ENCODE measurements around the gene ARHGAP29. TPM values are rescaled to one million over a fixed set of nuclear protein-coding genes. Genes with fewer than 3 reads are reported as not detected.
A peak's percentile ranks its signal among the peaks of the same experiment; 100 is the strongest.

Gene ARHGAP29
- total and polyA plus RNA-seq, 2 of the 8 experiments (the other 6 are each of a cell fraction or from before 2014, with no cell fraction given), result 0.57 to 3.2 TPM

- Histone ChIP-seq H2BK20ac (ENCODE audit: low read length) (no peak overlapping the region), H3K4me1 (replicated peaks in 1 of 4; ENCODE audit: control insufficient read depth in 3 of 4, insufficient read depth in 4 of 4, low read length in 3 of 4) (peaks cover 0 to 7% (median 3%) of the 10 kb centered on the region in 4 experiments; a peak in 2 of 7 replicates), H3K79me1 (ENCODE audit: low read depth, low read length) (no peaks in the 10 kb centered on the region), H3K27me3 (replicated peaks in 1 of 4; ENCODE audit: control insufficient read depth in 3 of 4, extremely low read depth in 1 of 4, insufficient read depth in 3 of 4, low read length in 3 of 4) (no peaks in the 10 kb centered on the region), H3K4me2 (ENCODE audit: insufficient read depth in 1 of 2, low read depth in 2 of 2, low read length in 2 of 2) (peak overlapping the region in 1 of 2 experiments; percentile 44; a peak in 1 of 4 replicates), H3K36me3 (ENCODE audit: control insufficient read depth in 2 of 4, insufficient read depth in 4 of 4, low read length in 3 of 4) (no peaks in the 10 kb centered on the region), H3K9me3 (ENCODE audit: insufficient read depth in 2 of 2, low read depth in 1 of 2, low read length in 1 of 2) (no peaks in the 10 kb centered on the region), H2AFZ (ENCODE audit: low read length) (peak overlapping the region; percentile 44), H3K4me3 (ENCODE audit: extremely low read depth in 1 of 4, insufficient read depth in 2 of 4, low read depth in 3 of 4, low read length in 4 of 4) (no peak overlapping the region), H3K79me2 (ENCODE audit: control insufficient read depth in 1 of 2, insufficient read depth in 2 of 2, low read length in 2 of 2) (no peaks in the 10 kb centered on the region), H3K56ac (replicated peaks; ENCODE audit: insufficient read length, low read depth, low read length) (no peak overlapping the region), H3K4ac (replicated peaks; ENCODE audit: insufficient read length, low read depth, low read length) (no peak overlapping the region), H2BK5ac (ENCODE audit: low read depth, low read length) (no peak overlapping the region), H2AK5ac (ENCODE audit: low read depth, low read length) (no peak overlapping the region), H3K27ac (ENCODE audit: low read depth, low read length) (no peak overlapping the region), H4K91ac (replicated peaks; ENCODE audit: insufficient read length, low read length) (no peak overlapping the region), H3K18ac (ENCODE audit: extremely low read depth, low read length) (no peak overlapping the region), H3K9ac (replicated peaks in 1 of 4; ENCODE audit: extremely low read depth in 1 of 4, low read depth in 3 of 4, low read length in 3 of 4) (no peak overlapping the region; a peak in 1 of 7 replicates), H2BK12ac (ENCODE audit: low read depth, low read length) (no peak overlapping the region), H3K23ac (ENCODE audit: insufficient read length) (no peak overlapping the region), H2BK120ac (replicated peaks; ENCODE audit: low read depth, low read length) (no peak overlapping the region), H3K14ac (ENCODE audit: insufficient read length) (no peak overlapping the region), H3K23me2 (ENCODE audit: low read depth, low read length) (no peaks in the 10 kb centered on the region), H4K8ac (ENCODE audit: extremely low read depth, insufficient read depth, low read length) (no peak overlapping the region), H4K20me1 (replicated peaks in 1 of 2; ENCODE audit: control insufficient read depth in 1 of 2, insufficient read depth in 2 of 2, low read length in 2 of 2) (no peaks in the 10 kb centered on the region), H2BK15ac (ENCODE audit: low read length) (no peak overlapping the region), H4K5ac (ENCODE audit: insufficient read length, low read depth, low read length) (no peak overlapping the region)
- TF ChIP-seq CTCF (IDR thresholded peaks at IDR 0.05; ENCODE audit: control extremely low read depth in 1 of 3, insufficient read depth in 1 of 3, low read depth in 1 of 3, low read length in 3 of 3) (peak in 1 of 3 experiments; percentile 2; a peak in 1 of 4 replicates), TEAD4 (IDR thresholded peaks at IDR 0.05; ENCODE audit: low read depth, low read length) (no peak), PHF8 (conservative IDR thresholded peaks at IDR 0.05; ENCODE audit: low read depth, low read length) (no peak), GTF2F1 (IDR thresholded peaks at IDR 0.05; ENCODE audit: borderline replicate concordance, low read depth, low read length) (no peak), RAD21 (IDR thresholded peaks at IDR 0.05 in 1 of 2, conservative IDR thresholded peaks at IDR 0.05 in 1 of 2; ENCODE audit: low read depth in 2 of 2, low read length in 2 of 2) (peak in 1 of 2 experiments; percentile 28; a peak in 1 of 4 replicates), CEBPB (IDR thresholded peaks at IDR 0.05; ENCODE audit: low read depth, low read length) (peak; percentile 19; the same call in 1 of the 2 replicates)
- FAIRE-seq, result no peak
- ChIA-PET CTCF (ENCODE audit: partially characterized antibody) (interaction anchor here (0.6 to 1.6 kb wide), 2 partner anchors 86 to 131 kb away, joined by 3 to 6 read pairs; no protein-coding TSS in a partner anchor), POLR2A (ENCODE audit: partially characterized antibody) (no interaction called here)
- 69% methylated on average over 6 of the region's 6 CpGs; no CpG with 5 or more reads in 1 of the 2 experiments for WGBS, 2 experiments (ENCODE audit: extremely low coverage in 1 of 2, insufficient coverage in 1 of 2, insufficient read length in 1 of 2, insufficient replicate concordance in 2 of 2, low coverage in 1 of 2, low lambda C conversion rate in 2 of 2, missing lambda C conversion rate in 1 of 2)
- DNase-seq (ENCODE audit: low read depth in 1 of 2, low spot score in 2 of 2), result no peak
Measured at GRCh38 chr1:94125551-94126514, 111.6 kb downstream of the ARHGAP29 start.
